Limb (tissue), 2 donors: Measurements from ENCODE around the gene PRKN.

Experiments
- DNase-seq, 2 donors: peaks; one replicate each; pipeline ENCODE4 v3.0.0-alpha.2; 2016; ENCODE audit errors: extremely low spot score in 2 of 2

PRKN gene

DNA sequence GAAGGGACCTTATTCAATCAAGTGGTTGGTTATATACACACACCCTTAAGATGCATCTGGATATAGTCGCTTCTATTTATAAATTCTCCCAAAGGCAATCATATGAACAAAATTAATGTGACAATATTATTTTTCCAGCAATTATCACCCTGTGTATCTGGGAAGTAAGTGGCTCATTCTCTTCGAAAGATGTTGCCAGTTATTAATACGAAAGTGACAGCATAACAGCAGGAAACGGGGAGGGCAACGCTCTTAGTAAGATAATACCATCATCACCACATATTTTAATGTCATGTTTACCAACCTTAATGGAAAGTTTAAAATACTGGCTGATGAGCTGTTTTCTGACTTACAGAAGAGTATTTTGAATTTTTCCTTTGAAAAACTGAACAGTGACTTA lies 756.5 kb downstream of the PRKN start:
- DNase-seq: no peak

DNA sequence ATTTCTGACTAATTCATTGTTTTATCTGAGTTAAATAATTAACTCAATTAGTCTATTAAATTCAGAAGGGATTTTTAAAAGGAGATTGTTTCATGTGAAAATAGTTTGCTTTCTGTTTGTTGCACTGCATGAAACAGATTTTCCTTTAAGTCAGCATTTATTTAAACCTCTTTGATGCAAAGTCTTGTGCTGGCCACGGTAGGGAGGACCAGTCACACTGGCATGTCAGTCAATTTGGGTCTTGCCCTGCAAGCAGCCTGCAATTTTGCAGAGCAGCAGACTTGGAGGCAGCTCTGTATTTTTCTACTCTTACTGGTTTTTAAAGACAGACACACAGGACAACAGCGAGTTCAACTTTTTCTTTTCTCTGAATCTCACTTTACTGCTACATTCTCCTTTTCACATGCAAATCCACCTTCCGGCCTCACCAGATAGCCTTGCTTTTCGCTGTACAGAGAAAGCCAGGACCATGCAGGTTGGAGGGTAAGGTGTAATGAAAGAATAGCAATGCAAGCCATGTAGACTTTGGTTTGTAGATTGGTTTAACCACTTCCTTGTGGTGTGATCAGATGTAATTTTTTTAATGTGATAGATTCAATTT lies 763.8 kb downstream of the PRKN start:
- no peak for DNase-seq

DNA sequence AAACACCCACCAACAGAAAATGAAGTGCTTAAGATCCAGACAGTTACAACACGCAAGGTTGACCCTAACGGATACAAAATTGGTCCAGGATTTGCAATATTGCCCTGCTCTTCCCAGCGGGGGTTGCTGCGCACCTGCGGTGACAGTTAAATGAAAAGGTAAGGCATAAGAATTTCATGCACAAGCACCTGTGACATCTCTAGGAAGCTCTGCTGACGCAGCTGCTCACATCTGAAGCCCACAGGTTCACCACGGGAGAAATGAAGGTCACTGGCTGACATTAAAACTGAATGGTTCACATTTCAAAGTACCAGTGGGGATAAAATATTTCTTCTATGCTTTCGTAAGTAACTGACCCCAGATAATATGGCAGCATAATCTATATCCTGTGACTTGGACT lies 764.4 kb downstream of the PRKN start:
- DNase-seq: no peak

DNA sequence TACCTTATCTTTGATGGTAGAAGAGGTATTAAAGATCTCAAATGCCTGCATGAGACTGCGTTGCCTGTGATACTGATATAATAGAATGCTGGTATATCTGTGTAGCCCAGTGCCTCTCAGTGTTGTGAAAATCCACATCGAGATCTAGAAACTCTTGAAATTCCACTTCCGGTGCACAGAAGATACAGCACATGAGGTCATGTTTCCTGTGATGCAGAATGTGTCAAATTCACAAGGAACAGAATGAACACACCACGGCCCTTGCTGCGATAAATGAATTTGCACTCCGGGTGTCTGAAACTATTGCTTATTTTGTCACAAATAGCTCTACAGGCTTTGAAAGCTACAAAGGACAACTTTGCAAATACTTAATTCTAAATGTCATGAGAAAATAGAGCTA lies 765.8 kb downstream of the PRKN start:
- no peak for DNase-seq

DNA sequence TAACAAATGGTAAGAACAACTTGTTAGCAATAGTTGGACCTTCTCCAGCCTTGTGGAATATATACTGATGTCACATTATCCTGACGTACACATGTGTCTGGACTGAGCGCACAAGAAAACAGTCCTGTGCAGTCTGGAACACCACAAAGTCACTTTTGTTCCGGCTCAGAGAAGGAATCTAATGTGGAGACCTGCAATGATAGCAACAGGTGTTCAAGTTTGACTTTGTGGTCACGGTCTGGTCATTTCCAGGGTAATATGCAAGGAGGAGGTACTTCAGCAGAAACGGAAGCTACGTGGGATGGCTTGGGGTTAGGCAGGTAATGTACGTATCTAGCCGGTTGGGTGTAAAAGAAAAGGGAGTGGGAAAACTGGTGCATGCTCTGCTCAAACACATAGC lies 766.5 kb downstream of the PRKN start:
- no peak for DNase-seq

DNA sequence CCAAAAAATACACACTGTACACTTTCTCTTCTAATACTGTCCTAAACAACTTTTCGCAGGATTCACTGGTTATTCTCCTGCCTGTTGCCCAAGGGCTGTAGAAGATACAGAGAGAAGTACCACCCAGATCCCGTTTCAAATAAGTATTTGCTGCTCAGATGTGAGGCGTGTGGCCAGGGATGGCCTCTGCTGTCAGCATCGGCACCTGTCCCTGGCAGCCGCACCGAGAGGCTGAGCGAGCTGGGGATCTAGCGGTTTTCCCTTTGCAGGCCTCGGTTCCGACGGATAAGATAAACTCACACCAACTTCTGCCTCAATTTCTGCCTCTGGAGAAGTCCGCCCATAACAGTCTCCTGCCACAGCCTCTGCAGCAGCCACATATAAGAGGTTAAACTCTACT lies 768.5 kb downstream of the PRKN start:
- DNase-seq: no peak

DNA sequence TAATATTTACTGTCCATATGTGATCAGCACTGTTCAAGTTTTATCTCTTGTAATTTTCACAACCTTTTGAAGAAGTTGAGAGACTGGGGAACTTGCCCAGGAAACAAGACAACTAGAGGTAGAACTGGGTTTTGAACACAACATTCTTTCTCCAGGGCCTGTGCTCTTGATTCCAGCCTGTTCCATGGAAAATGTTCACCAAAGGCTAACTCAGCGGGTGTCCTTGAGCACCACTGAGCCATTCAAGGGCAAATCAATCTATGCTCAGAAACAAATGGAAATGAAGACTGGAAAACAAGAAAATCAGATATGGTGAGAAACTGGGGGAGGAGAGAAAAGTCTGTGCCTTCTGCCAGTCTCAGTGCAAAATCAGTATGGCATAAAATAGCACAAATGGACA lies 771.5 kb downstream of the PRKN start:
- DNase-seq: no peak

DNA sequence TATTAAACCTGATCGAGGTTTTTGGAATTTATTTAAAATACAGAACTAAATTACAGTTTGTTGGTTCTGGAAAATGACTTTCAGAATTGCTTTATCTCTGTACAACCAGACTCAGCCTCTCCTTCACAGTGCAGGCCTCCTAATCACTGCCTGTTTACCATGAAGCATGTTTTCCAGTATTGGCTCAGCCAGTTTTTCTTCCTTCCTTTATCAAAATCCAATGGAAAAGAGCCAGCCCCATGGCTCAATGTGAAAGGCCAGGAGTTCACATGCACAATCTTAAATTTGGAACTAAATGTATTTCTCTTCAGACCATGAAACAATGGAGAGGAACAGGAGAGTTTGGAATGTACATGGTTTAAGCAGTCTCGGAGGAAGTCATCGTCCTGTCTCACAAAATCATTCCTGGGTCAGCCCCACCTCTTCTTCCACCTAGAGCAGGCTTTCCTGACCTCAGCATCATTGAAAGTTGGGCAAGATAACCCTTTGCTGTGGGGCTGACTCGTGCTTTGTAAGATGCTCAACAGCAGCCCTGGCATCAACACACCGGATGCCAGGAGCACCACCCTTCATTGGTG lies 772.8 kb downstream of the PRKN start:
- DNase-seq: no peak

DNA sequence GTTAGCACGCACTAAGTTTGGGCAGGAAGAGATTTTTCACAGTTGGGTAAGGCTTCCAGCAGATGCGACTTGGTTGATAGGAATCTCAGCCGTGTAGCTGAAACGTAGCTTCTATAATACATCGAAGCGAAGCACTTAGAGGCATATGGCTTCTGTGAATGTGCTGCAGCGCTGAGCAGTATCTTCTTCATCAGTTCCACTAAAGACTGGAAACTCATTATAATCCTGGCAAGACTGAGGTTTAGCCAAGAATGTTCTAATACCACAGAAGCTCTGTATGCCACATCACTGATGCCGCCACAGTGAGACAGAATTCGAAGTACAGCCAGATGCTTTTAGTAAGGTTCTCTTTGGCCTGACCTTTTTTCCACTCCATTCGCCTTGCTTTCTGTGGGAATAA lies 773.5 kb downstream of the PRKN start:
- DNase-seq: no peak

DNA sequence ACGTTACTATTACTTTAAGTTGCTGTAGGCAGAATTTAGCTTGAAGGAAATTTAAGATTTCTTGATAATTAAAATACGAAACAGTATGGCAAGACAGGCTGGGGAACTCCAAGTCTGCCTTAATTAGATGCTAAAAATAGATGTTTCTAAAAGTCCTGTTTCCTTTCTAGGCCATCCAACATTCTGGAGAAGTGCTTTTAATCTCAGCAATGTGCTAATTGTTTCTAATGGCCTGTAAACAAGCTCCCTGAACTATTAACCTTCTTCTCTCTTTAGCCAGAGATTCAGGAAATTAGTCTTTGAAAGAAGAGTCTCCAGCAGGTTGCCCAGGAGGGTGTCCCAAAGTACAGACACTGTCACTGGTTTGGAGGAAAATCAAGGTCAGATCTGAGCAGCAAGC lies 776.4 kb downstream of the PRKN start:
- no peak for DNase-seq

DNA sequence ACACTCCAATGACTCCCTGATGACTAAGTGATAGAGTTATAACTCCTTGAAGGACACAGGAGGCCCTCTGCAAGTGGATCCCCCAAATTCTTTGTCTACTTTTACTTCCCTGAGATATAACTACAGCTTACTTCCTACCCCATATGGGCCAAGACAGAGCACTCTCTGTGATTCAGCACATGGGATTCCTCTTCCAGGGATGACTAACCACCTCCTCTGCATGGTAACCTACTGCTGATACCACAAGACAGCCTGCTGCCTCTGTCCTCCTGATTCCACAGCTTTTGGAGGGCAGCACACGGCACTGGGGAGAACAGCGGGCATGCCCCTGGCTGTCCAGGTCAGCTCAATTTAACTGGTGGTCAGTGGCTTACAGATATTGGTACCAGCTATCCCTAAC lies 778.0 kb downstream of the PRKN start:
- DNase-seq: no peak

DNA sequence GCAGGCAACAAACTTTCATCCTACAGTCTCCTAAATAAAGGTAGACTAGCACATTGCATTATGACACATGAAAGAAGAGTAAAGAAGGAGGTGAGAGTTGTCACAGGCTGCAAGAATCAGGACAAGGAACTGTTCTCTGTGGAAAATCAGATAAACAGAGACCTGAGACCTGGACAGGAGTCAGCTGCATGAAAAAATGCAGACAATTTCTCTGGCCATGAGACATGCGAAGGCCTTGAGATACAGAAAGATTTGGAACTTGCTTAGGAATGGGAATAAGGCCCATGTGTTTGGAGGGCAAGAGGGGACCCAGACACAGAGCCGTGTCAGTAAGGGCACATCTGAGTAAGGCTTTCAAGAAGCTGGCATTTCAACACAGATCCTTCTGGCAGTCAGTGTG lies 779.1 kb downstream of the PRKN start:
- DNase-seq: no peak

DNA sequence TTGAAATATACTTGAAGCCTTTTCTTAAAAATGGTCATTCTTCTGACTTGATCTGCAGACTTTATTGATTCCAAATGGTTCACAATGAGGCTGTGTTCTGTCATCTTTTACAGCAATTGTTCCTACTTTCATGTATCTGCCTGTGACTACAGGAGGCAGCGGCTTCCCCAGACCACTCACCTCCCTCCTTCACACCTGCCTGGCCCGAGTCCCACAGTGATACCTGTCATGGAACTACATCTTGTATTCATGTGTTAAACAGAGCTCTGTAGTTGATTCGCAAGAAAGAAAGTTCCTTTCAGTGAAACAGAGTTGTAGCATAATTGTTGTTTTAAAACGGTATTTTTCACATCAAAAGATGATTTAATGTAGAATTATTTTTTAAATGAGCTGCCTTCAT lies 780.2 kb downstream of the PRKN start:
- DNase-seq: no peak

DNA sequence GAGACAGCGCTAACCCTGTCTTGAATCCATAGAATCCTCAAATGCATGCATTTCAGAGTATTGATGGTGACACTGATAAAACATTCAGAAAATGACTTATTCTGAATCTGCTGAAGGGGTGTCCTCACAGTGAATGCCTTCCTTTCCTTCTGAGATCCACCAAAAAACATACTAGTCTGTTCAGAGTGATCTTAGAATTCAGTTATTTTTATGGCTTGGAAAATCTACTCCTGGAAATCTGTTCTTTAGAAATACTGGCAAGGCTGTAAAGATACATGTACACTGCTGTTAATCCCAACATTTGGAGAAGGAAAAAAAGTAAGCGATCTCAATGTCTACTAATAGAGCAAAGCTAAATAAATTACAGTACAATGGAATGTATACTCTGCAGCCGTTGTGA lies 781.1 kb downstream of the PRKN start:
- no peak for DNase-seq

DNA sequence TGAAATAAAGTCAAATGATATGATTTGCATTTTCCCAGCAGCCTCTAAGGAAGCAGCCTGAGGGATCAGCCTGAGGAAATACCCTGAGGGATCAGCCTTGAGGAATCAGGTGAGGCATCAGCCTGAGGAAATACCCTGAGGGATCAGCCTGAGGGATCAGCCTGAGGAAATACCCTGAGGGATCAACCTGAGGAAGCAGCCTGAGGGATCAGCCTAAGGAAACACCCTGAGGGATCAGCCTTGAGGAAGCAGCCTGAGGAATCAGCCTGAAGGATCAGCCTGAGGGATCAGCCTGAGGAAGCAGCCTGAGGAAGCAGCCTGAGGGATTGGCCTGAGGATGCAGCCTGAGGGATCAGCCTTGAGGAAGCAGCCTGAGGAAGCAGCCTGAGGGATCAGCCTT lies 784.0 kb downstream of the PRKN start:
- no peak for DNase-seq

DNA sequence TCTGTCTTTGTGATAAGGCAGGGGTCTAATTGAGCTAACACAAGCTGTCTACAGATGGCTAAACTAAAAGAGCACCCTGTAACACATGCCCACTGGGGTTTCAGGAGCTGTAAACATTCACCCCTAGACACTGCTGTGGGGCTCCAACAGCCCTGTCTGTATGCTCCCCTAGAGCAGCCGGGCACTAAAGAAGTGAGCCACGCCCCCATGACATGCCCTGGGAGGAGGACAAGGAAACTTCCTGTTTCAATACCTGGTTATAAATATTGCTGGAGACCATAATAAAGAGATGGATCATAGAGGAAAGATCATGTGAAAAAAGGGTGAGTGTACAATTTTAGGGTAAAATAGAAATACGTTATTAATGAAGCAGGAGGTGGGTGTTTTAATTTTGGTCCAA lies 786.0 kb downstream of the PRKN start:
- no peak for DNase-seq

DNA sequence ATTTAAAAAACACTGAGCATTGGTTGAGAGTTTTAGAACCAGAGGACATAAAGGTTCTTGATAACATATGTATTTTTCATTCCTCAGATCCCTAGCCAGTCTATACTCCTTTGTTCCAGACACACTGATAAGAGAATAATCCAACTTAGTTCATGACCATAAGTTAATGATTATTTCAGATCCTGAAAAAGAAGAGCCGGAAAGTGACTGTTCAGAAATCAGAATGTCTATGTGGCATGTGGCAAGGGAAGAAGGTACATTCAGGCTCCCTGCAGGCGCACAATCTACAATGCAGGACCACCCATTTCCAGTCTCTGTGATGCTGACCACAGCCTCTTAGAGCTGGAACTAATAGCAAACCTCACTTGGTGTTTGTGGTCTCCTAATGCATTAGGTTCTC lies 787.0 kb downstream of the PRKN start:
- DNase-seq: no peak

DNA sequence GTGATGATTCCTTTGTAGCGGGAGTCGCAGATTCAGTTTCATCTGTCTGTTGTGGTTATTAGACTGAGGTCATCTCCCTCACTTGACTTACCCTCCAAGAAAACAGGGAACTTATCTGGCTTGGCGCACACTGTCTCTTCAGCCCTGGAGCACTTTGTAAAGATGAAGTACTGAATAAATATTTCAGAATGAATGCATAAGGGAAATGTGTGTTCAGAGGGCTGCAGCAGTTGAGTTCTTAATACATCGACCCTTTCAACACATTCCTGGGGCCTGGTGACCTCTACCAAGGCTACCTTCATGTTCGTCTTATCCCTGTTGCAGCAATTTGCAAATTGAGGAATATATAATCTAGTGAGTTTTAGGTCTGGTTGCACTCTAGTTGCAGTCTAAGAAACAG lies 801.2 kb downstream of the PRKN start:
- DNase-seq: no peak

DNA sequence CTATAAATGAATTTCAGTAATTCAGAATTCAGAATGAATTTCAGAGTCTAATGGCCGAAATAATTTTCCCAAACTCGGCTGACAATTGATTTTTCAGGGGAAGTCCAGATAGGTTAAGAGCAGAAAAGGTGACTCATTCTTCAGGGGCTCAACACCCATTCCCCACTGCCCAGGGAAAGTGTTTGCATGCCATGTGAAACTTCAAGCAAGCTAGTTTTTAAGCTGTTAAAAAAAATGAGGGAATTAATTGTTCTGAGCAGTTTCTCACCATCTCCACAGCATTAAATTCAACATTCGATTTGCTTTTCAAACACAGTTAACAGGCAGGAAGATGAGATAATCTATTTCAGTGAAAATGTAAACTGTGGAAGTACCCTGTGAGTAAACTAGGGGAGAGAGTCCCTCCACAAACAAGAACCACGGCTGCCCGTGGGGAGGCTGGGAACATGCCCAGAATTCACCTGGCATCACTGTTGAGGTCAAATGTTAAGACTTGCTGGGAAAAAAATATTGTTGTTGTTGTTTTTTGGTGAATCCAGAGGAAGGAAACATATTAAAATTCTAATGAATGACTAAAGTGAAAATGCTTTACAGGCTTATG lies 803.0 kb downstream of the PRKN start:
- no peak for DNase-seq

DNA sequence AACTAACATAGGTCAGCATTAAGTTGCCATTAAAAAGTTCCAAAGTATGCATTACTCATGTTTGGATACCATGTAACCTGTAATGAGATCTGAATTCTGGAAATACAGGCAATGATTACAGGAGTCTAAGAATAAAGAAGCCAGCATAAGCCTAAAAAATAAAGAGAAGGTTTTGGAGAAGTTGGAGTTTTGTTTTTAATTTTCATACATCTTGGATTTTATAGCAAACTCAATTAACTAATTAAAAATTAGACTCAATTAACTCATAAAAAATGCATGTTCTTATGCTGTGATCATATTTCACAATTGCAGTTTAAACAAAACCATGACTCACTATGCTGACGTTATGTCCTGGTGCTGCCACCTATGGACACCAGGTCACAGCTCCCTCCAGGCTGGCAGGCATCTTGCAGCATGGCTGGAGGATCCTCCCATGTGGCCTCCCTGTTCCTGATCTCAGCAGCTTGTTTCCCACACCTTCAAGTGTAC lies 804.9 kb downstream of the PRKN start:
- DNase-seq: no peak

DNA sequence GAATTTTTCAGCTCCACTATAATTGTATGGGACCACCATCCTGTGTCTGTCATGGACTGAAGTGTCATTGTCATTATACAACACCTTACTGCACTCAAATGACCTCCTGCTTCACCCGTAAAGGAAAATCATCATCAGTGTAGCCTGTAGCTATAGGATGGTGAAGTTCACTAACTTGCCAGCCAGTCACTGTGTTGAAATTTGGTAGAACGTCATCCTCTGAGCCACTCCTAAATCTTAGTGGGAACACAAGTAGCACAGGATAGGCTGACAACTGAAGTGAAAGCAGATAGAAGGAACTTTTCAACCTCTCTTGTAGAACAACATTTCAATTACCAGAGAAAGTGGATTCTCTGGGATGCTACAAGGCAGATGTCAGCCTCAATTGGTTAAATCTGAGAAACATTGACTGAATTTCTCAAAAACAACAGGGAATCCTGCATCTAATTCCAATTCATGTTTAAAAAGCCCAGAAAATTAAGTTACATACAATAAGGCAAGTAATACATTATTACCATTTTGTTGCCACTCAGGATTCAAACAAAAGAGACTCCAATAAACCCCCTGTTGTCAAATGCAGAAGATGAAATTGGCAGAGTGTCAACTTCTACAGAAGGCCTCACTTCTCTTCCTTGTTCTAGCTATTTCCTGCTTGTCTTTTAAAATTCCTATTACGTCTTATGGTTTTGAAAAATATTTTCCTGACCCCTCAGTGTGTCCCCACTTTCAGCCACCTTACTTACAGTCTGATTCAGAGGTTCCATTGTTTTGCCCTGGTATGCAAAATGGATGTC lies 805.8 kb downstream of the PRKN start:
- DNase-seq: no peak

DNA sequence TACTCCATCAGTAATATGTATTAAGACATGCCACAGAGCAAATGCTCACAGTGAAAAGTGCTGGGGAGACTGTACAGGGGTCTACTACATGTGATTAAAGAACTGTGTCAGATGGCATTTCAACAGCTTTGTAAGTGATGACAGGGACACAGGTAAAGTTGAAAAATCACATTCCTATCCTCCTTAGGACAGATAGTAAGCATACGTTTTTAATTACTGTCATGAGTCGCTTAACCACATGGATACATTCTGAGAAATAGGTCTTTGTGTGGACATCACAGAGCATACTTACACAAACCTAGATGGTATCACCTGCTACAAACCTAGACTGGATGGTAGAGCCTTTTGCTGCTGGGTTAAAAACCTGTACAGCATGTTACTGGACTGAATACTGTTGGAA lies 807.9 kb downstream of the PRKN start:
- DNase-seq: no peak
